NT2/D1 (cell line): ENCODE measurements around the gene ZFP37.

Experiments used
- DNase-seq: peaks from one replicate; pipeline ENCODE4 v3.0.0-alpha.2; 2011; ENCODE audit warnings: low read depth, low spot score
- H3K27me3 ChIP-seq: 2 replicates; pipeline ENCODE4 v1.6.0; 2011; ENCODE audit warnings: mild to moderate bottlenecking; ENCODE audit not compliant: insufficient read length, insufficient read depth
- H3K36me3 ChIP-seq: 2 replicates; pipeline ENCODE4 v1.6.1; 2011; ENCODE audit warnings: mild to moderate bottlenecking, low read length, mixed read lengths; ENCODE audit not compliant: insufficient read depth, insufficient read length
- H3K4me1 ChIP-seq: 2 replicates; pipeline ENCODE4 v1.5.1; 2011; ENCODE audit not compliant: insufficient read depth, insufficient read length
- H3K4me3 ChIP-seq: 2 replicates; pipeline ENCODE4 v1.5.1; 2011; ENCODE audit warnings: low read depth; ENCODE audit not compliant: insufficient read length
- H3K9ac ChIP-seq: 2 replicates; pipeline ENCODE4 v1.6.0; 2011; ENCODE audit warnings: low read depth; ENCODE audit not compliant: insufficient read length
- H3K9me3 ChIP-seq: 2 replicates; pipeline ENCODE4 v1.5.1; 2011; ENCODE audit warnings: mild to moderate bottlenecking, low read length; ENCODE audit not compliant: insufficient read depth
- SUZ12 ChIP-seq: IDR thresholded peaks from 2 replicates; pipeline ENCODE4 v1.6.1; 2011; ENCODE audit not compliant: insufficient read length, insufficient read depth; ENCODE audit errors: extremely low read depth
- YY1 ChIP-seq: IDR thresholded peaks from 2 replicates; pipeline ENCODE4 v1.6.1; 2011; ENCODE audit not compliant: insufficient read length, insufficient read depth
- ZNF274 ChIP-seq: IDR thresholded peaks from 2 replicates; pipeline ENCODE4 v1.6.1; 2011; ENCODE audit warnings: mild to moderate bottlenecking, low read depth, low read length

ZFP37 gene

GRCh38 chr9:113057193-113057592, 669 bp upstream of the ZFP37 start:
- Histone ChIP-seq H3K27me3 (peaks cover 23% of the 10 kb centered on the region), H3K9ac (no peak overlapping the region), H3K4me3 (peak overlapping the region; percentile 99), H3K4me1 (no peaks in the 10 kb centered on the region), H3K9me3 (peaks cover 62% of the 10 kb centered on the region), H3K36me3 (no peaks in the 10 kb centered on the region)
- TF ChIP-seq ZNF274, result no peak
- TF ChIP-seq YY1, result no peak
- no peak for TF ChIP-seq SUZ12
- no peak for DNase-seq

GRCh38 chr9:113042884-113043657, 13.5 kb downstream of the ZFP37 start:
- Histone ChIP-seq H3K27me3 (no peaks in the 10 kb centered on the region), H3K9me3 (peaks cover 98% of the 10 kb centered on the region), H3K4me1 (no peaks in the 10 kb centered on the region), H3K4me3 (no peak overlapping the region), H3K9ac (no peak overlapping the region), H3K36me3 (peaks cover 25% of the 10 kb centered on the region)
- DNase-seq, result no peak
- peak; percentile 95 for TF ChIP-seq ZNF274
- TF ChIP-seq YY1, result no peak

DNA sequence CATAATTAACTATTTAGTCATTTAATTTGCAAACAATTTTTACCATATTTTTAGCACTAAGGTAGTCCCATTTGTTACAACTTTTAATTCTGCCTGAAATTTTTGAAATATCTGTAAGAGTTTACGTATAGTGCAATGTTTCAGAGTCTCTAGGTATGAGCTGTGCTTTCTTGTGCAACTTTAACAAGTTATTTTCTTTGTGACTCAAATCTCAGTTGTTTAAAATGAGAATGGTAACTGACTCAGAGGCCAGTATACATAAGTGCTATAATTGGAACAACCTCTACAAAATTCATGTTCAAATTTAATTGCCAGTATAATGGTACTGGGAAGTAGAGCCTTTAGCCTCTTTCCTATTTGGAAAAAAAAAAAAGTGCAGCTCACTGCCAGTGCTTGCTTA, 30.3 kb downstream of the ZFP37 start:
- Histone ChIP-seq H3K4me1 (no peaks in the 10 kb centered on the region), H3K4me3 (no peak overlapping the region), H3K9ac (no peak overlapping the region), H3K27me3 (peaks cover 13% of the 10 kb centered on the region), H3K9me3 (peaks cover 32% of the 10 kb centered on the region), H3K36me3 (no peaks in the 10 kb centered on the region)
- no peak for DNase-seq
- no peak for TF ChIP-seq ZNF274

GRCh38 chr9:113018247-113018646, 38.3 kb downstream of the ZFP37 start:
- Histone ChIP-seq H3K9ac (no peak overlapping the region), H3K36me3 (no peaks in the 10 kb centered on the region), H3K4me1 (no peaks in the 10 kb centered on the region), H3K4me3 (no peak overlapping the region), H3K27me3 (peaks cover 8% of the 10 kb centered on the region), H3K9me3 (peaks cover 11% of the 10 kb centered on the region)
- no peak for TF ChIP-seq ZNF274
- no peak for TF ChIP-seq YY1
- TF ChIP-seq SUZ12, result no peak
- DNase-seq, result no peak

DNA sequence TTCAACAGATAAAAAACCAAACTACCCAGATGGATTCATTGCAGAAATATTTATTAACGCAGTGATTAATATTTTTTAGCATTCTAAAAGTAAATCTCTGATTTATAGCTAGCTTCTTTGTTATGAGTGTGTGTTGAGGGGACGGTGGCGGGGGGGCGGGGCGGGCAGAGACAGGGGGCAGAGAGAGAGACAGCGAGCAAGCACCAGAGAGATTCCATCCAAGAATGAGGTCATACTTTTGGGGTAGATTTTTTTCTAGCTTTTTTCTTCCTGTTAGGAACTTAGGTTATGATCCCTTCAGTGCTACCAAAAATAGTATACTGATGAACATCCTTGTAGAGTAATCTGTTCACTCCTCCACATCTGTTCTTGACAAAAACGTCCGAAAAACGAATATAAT, 44.0 kb downstream of the ZFP37 start:
- no peak for DNase-seq
- H3K36me3 ChIP-seq, result peaks cover 8% of the 10 kb centered on the region
- H3K4me3 ChIP-seq, result peak overlapping the region; percentile 62
- H3K27me3 ChIP-seq, result peaks cover 15% of the 10 kb centered on the region
- H3K4me1 ChIP-seq, result no peaks in the 10 kb centered on the region
- TF ChIP-seq YY1 (no peak), SUZ12 (no peak), ZNF274 (no peak)
- peak overlapping the region; percentile 66 for H3K9ac ChIP-seq
- peaks cover 10% of the 10 kb centered on the region for H3K9me3 ChIP-seq

DNA sequence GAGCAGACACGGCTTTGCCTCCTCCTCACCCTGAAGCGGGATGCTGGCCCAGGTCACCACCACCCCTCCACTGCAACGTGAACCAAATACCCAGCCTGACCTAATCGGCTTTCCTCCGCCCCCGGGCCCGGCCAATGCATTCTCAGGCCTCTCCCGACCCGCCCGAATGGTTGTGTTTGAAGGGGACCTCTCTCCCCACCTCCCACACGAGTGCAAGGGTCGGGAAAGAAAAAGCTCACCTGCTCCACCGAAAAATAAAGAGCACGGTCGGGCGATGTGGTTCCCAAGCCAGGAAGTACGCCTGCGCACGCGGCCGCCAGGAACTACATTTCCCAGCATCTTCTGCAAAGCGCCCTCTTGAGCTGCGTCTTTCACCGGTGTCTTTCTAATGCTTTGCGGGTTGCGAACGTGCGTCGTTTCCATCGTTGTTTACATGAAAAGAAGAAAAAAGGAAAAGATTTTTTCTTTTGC, 44.6 kb downstream of the ZFP37 start, which contains the start of gene ZNF883:
ZNF883 (minus strand) TSS at position 282 of the 471 bp plus-strand sequence.
- peak; percentile 71 for DNase-seq
- no peak for TF ChIP-seq ZNF274
- peak; percentile 48 for TF ChIP-seq YY1
- Histone ChIP-seq H3K36me3 (peaks cover 13% of the 10 kb centered on the region), H3K27me3 (peaks cover 15% of the 10 kb centered on the region), H3K9ac (peak within 1 kb of the TSS; percentile 66), H3K9me3 (peaks cover 15% of the 10 kb centered on the region), H3K4me3 (peak within 1 kb of the TSS; percentile 62), H3K4me1 (no peaks in the 10 kb centered on the region)

DNA sequence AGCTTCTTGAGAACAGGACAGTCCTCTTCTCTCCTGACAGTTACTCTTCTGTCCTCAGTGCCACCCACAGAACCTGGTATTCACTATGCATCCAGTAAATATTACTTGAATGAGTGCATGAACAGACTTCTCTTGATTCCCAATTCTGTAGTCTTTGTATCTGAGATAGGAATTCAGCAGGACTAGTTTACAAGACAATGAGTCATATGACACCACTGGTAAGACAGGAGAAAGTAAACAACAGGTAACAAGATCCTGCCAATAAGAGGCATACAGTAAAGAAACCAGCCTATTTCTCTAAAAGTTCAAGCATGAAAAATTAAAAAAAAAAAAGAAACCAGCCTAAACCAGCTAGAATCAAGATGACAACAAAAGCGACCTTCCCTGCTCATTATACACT, 50.7 kb downstream of the ZFP37 start:
- no peaks in the 10 kb centered on the region for H3K27me3 ChIP-seq
- H3K9ac ChIP-seq, result no peak overlapping the region
- H3K9me3 ChIP-seq, result peaks cover 73% of the 10 kb centered on the region
- no peak for DNase-seq
- no peak overlapping the region for H3K4me3 ChIP-seq
- no peaks in the 10 kb centered on the region for H3K4me1 ChIP-seq
- no peak for TF ChIP-seq ZNF274
- no peak for TF ChIP-seq SUZ12
- no peak for TF ChIP-seq YY1
- H3K36me3 ChIP-seq, result peaks cover 19% of the 10 kb centered on the region
